HG03354 (cell line): ENCODE results near the gene HNF1A.
"Not testable (repeated sequence)": the region's sequence is repeated elsewhere in the genome, so short reads cannot be mapped to it uniquely, and the experiment has no call there.

Source experiments
- ATAC-seq: cut with Tn5 transposase; IDR thresholded peaks from one replicate; pipeline ENCODE4 v1.9.1; 2021; ENCODE audit warnings: mild to moderate bottlenecking; ENCODE audit not compliant: unreplicated experiment, poor library complexity, severe bottlenecking

The HNF1A gene, protein sequence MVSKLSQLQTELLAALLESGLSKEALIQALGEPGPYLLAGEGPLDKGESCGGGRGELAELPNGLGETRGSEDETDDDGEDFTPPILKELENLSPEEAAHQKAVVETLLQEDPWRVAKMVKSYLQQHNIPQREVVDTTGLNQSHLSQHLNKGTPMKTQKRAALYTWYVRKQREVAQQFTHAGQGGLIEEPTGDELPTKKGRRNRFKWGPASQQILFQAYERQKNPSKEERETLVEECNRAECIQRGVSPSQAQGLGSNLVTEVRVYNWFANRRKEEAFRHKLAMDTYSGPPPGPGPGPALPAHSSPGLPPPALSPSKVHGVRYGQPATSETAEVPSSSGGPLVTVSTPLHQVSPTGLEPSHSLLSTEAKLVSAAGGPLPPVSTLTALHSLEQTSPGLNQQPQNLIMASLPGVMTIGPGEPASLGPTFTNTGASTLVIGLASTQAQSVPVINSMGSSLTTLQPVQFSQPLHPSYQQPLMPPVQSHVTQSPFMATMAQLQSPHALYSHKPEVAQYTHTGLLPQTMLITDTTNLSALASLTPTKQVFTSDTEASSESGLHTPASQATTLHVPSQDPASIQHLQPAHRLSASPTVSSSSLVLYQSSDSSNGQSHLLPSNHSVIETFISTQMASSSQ

GRCh38 chr12:120978296-120979219 is at the start of gene HNF1A:
HNF1A (plus strand) TSS chr12:120978543; CDS start chr12:120978769, 226 bp downstream.
- ATAC-seq, result no peak

GRCh38 chr12:120928864-120929652 is 49.3 kb upstream of the HNF1A start:
- no peak for ATAC-seq

- ATAC-seq, result no peak
Measured at GRCh38 chr12:120930032-120930431, 48.3 kb upstream of the HNF1A start.

DNA sequence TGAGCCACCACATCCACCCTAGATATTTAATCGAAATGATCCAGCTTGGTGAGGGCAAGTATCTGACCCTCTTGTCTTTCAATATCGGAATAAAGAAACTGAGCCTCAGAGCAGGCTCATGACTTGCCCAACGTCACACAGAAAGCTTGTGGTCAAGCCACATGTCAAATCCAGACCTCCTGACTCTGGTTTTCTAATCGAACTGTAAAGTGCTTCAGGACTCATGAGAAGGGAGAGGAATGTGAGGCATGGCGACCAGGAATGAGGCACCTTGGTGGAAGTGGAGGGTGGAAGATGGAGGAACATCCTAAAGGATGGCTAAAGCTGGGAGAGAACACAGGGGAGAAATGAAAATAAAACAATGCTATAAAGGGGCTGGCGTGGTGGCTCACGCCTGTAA is 46.3 kb upstream of the HNF1A start:
- ATAC-seq, result no peak

GRCh38 chr12:120932956-120933526 is 45.3 kb upstream of the HNF1A start:
- no peak for ATAC-seq

GRCh38 chr12:120933786-120934185 is 44.6 kb upstream of the HNF1A start:
- no peak for ATAC-seq

- ATAC-seq, result no peak
Measured at GRCh38 chr12:120936197-120936596, 42.1 kb upstream of the HNF1A start.

DNA sequence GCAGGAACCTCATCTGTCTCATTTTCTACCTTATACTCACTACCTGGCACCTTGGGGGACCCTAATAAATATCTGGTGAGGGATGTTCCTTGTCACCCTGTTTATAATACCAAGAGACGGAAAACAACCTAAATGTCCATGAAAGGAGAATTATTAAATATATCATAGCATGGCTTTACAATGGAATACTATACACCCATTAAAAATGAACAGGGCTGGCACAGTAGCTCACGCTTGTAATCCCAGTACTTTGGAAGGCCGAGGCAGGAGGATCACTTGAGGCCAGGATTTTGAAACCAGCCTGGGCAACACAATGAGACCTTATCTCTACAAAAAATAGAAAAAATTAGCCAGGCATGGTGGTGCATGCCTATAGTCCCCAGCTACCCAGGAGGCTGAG is 39.8 kb upstream of the HNF1A start:
- ATAC-seq, result no peak

DNA sequence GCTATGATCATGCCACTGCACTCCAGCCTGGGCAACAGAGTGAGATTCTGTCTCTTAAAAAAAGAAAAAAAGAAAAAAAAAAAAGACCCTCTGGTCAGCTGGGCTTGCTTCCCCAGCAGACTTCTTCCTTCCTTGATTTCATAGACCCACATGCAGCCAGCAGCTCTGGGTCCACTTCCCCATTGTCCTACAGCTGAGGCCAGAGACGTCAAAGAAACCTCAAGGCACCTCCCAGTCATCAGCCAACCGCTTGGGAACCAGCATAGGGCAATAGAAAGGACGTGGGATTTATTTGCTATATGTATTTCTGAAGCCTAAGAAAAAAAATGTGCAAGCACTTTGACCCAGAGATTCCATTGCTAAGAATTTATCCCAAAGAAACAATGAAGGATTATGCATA is 38.8 kb upstream of the HNF1A start:
- ATAC-seq, result no peak

DNA sequence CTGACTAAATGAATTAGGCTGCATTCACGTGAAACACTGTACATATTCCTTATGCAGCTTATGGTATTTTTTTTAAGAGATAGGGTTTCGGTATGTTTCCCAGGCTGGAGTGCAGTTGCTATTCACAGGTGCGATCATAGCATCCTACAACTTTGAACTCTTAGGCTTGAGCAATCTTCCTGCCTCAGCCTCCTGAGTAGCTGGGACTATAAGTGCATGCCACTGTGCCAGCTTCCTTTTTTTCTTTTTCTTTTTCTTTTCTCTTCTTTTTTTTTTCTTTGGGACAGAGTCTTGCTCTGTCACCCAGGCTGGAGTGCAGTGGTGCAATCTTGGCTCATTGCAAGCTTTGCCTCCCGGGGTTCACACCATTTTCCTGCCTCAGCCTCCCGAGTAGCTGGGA is 38.3 kb upstream of the HNF1A start:
- no peak for ATAC-seq

GRCh38 chr12:120940799-120941198 is 37.5 kb upstream of the HNF1A start:
- ATAC-seq, result no peak

GRCh38 chr12:120941412-120941811 is 36.9 kb upstream of the HNF1A start:
- no peak for ATAC-seq

DNA sequence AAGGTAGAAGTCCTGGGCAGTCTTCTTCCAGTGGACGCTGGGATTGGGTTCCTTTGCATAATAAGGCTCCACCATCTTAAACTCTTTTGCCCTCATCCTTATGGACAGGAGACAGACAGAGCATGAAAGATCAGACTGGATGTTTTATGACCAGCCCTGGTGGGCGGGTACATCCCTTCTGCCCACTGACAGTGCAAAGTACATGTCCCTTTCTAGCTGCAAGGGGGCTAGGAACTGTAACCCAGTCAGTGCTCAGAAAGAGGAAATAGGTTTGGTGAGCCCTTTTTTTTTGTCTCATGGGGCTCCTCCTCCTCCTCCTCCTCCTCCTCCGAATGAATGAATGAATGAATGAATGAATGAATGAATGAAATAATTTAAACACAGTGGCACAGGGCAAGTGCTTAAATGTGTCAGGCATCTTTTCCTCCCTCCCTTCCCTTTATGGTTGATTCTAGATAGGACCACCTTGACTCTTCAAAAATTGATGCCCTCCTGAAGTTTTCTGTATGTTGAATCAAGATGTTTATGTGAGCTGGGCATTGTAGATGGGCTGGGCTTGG is 36.4 kb upstream of the HNF1A start:
- no peak for ATAC-seq

DNA sequence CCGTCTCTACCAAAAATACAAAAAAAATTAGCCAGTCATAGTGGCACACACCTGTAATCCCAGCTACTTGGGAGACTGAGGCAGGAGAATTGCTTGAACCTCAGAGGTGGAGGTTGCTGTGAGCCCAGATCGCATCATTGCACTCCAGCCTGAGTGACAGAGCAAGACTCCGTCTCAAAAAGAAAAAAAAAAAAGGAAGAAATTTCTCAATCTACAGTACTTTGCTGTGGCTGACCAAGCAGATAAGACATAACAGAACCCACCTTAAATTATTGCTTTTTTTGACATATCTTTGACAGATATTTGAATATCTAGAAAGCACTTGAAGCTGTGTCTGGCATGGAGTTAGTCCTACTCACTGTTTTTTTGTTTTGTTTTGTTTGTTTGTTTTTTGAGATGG is 34.9 kb upstream of the HNF1A start:
- no peak for ATAC-seq

DNA sequence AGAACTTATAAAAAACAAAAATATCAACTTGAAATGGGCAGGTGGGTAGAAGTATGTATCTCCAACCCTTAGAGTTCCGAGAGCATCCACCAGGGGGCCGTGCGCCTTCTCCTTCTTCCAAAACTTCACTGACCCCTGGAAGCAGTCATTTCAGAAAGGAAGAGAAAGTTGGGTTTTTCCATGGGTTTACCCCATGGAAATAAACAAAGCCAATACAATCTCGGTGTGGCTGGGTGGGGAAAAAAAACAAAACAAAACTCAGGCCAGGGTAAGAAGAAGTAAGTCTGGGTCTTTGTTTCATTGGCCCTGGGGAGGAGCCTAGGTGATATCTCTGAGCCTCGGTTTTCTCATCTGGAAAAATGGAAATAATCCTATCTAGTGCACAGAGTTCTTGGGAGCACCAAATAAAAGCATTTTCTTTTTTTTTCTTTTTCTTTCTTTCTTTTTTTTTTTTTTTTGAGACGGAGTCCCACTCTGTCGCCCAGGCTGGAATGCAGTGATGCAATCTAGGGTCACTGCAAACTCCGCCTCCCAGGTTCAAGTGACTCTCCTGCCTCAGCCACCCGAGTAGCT is 33.6 kb upstream of the HNF1A start:
- ATAC-seq, result no peak

DNA sequence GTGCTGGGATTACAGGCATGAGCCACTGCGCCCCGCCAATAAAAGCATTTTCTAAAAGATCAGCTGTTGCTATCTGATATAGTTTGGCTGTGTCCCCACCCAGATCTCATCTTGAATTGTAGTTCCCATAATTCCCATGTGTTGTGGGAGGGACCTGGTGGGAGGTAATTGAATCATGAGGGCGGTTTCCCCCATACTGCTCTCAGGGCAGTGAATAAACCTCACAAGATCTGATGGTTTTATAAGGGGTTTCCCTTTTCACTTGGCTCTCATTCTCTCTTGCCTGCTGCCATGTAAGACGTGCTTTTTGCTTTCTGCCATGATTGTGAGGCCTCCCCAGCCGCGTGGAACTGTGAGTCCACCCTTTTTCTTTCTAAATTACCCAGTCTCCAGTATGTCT is 32.8 kb upstream of the HNF1A start:
- ATAC-seq, result not testable (repeated sequence)

DNA sequence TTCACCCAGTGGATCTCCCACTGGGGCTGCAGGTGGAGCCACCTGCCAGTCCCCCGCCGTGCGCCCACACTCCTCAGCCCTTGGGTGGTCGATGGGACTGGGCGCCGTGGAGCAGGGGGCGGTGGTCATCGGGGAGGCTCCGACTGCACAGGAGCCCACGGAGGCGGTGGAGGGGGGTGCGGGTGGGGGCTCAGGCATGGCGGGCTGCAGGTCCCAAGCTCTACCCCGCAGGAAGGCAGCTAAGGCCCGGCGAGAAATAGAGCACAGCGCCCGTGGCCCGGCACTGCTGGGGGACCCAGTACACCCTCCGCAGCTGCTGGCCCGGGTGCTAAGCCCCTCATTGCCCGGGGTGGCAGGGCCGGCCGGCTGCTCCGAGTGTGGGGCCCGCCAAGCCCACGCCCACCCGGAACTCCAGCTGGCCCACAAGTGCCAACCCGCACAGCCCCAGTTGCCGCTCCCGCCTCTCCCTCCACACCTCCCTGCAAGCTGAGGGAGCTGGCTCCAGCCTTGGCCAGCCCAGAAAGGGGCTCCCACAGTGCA is 28.0 kb upstream of the HNF1A start:
- ATAC-seq, result not testable (repeated sequence)

DNA sequence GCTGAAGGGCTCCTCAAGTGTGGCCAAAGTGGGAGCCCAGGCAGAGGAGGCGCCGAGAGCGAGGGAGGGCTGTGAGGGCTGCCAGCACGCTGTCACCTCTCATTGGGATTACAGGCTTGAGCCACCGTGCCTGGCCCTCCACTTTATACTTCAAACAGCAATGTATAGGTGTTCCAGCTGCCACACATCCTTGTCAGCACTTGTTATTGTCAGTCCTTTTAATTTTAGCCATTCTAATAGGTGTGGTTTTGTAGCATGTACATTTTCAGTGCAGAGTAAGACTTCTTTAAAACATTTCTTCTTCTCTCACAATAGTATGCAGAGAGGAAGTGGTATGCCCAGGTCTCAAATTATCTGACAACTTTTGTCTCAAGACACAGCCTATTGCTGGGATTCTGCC is 27.5 kb upstream of the HNF1A start:
- no peak for ATAC-seq
